IPS-18a (cell line): ENCODE measurements around the gene IL26.
"Not testable (repeated sequence)": the region's sequence is repeated elsewhere in the genome, so short reads cannot be mapped to it uniquely, and the experiment has no call there.

ENCODE experiments used
- H3K27ac ChIP-seq: one replicate; pipeline ENCODE4 v1.5.1; 2013; ENCODE audit warnings: low read length
- H3K27me3 ChIP-seq: one replicate; pipeline ENCODE4 v1.6.1; 2013; ENCODE audit warnings: mild to moderate bottlenecking, low read length; ENCODE audit not compliant: control insufficient read depth, insufficient read depth
- H3K36me3 ChIP-seq: one replicate; pipeline ENCODE4 v1.6.1; 2013; ENCODE audit warnings: low read depth, low read length; ENCODE audit not compliant: control insufficient read depth
- H3K4me1 ChIP-seq: one replicate; pipeline ENCODE4 v1.6.1; 2013; ENCODE audit warnings: low read depth, low read length; ENCODE audit not compliant: control insufficient read depth
- H3K4me3 ChIP-seq: one replicate; pipeline ENCODE4 v1.5.1; 2013; ENCODE audit warnings: low read length
- H3K9ac ChIP-seq: one replicate; pipeline ENCODE4 v1.6.1; 2013; ENCODE audit warnings: mild to moderate bottlenecking, low read length, moderate library complexity
- H3K9me3 ChIP-seq: one replicate; pipeline ENCODE4 v1.6.1; 2013; ENCODE audit warnings: low read depth, low read length; ENCODE audit not compliant: control insufficient read depth

The IL26 gene

GRCh38 chr12:68189821-68190242, 35.8 kb downstream of the IL26 start:
- Histone ChIP-seq H3K27ac (no peak overlapping the region), H3K36me3 (no peaks in the 10 kb centered on the region), H3K9ac (no peak overlapping the region), H3K9me3 (no peaks in the 10 kb centered on the region), H3K4me1 (no peaks in the 10 kb centered on the region), H3K27me3 (no peaks in the 10 kb centered on the region), H3K4me3 (no peak overlapping the region)

GRCh38 chr12:68185598-68185997, 40.0 kb downstream of the IL26 start:
- H3K36me3 ChIP-seq, result no peaks in the 10 kb centered on the region
- no peak overlapping the region for H3K27ac ChIP-seq
- H3K27me3 ChIP-seq, result no peaks in the 10 kb centered on the region
- H3K9me3 ChIP-seq, result no peaks in the 10 kb centered on the region
- no peak overlapping the region for H3K4me3 ChIP-seq
- no peak overlapping the region for H3K9ac ChIP-seq
- no peaks in the 10 kb centered on the region for H3K4me1 ChIP-seq

GRCh38 chr12:68180792-68181744, 44.5 kb downstream of the IL26 start:
- Histone ChIP-seq H3K27ac (no peak overlapping the region), H3K9me3 (no peaks in the 10 kb centered on the region), H3K4me3 (no peak overlapping the region), H3K9ac (no peak overlapping the region), H3K36me3 (no peaks in the 10 kb centered on the region), H3K4me1 (no peaks in the 10 kb centered on the region), H3K27me3 (no peaks in the 10 kb centered on the region)

DNA sequence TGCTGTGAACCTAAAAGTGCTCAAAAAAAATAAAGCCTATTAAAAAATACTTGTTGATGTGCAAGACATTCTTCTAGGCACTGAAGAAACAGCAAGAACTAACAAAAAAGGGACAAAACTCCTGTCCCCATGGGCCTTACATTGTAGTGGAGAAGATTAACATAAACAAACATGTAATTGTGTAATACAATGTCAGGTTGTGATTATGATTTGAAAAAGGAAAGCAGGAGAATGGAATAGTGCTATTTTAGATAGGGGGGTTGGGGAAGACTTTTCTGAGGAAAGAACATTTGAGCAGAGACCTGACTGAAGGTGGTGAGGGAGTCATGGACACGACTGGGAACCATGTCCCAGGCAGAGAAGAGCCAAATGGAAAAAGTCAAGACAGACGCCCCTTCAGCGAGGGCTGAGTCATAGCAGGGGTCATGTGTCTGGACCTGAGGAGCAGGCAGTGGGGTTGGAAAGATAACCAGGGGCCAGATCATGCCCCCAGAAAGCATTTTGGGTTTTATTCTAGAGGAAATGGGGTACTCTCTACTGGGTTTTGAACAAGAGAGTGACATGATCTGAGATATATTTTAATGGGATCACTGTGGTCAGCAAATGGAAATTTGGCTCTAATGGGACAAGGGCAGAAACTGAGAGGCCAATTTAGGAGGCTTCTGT, 46.7 kb downstream of the IL26 start:
- H3K4me1 ChIP-seq, result no peaks in the 10 kb centered on the region
- H3K4me3 ChIP-seq, result no peak overlapping the region
- H3K9ac ChIP-seq, result no peak overlapping the region
- H3K36me3 ChIP-seq, result no peaks in the 10 kb centered on the region
- no peaks in the 10 kb centered on the region for H3K27me3 ChIP-seq
- no peaks in the 10 kb centered on the region for H3K9me3 ChIP-seq
- H3K27ac ChIP-seq, result no peak overlapping the region

DNA sequence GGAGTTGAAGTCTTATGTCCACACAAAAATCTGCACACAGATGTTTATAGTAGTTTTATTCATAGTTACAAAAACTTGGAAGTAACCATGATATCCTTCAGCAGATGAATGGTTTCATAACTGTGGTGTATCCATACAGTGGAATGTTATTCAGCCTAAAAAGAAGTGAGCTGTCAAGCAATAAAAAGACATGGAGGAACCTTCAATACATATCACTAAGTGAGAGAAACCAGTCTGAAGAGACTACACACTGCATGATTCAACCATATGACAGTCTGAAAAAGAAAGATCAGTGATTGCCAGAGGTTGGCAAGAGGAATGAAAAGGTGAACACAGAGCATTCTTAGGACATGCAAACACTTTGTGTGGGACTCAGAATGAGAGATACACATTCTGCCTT, 47.4 kb downstream of the IL26 start:
- Histone ChIP-seq H3K27ac (no peak overlapping the region), H3K9ac (no peak overlapping the region), H3K36me3 (no peaks in the 10 kb centered on the region)

DNA sequence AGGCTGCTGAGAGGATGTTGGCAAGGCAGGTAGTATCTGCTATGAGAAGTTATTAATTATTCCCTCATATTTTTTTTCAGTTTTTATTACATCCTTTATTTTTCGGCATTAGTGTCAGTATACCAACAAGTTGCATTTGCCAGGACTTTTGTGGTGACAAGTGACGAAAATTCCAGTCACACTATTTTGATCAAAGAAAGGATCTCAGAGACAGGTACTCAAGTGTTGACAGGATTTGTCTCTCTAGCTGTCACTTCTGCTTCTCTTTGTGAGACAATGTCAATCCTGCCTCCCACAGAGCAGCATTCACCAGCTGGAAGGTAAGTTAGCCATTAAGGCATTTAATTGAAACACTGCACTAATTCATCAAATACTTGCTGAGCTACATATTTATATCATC, 48.0 kb downstream of the IL26 start:
- Histone ChIP-seq H3K36me3 (no peaks in the 10 kb centered on the region), H3K9me3 (no peaks in the 10 kb centered on the region), H3K4me1 (no peaks in the 10 kb centered on the region), H3K4me3 (no peak overlapping the region), H3K27me3 (no peaks in the 10 kb centered on the region), H3K27ac (no peak overlapping the region), H3K9ac (no peak overlapping the region)

More for the DNA sequence above, 47.4 kb downstream of the IL26 start:
- no peak overlapping the region for H3K4me3 ChIP-seq
- H3K4me1 ChIP-seq, result no peaks in the 10 kb centered on the region
- H3K9me3 ChIP-seq, result no peaks in the 10 kb centered on the region
- no peaks in the 10 kb centered on the region for H3K27me3 ChIP-seq

DNA sequence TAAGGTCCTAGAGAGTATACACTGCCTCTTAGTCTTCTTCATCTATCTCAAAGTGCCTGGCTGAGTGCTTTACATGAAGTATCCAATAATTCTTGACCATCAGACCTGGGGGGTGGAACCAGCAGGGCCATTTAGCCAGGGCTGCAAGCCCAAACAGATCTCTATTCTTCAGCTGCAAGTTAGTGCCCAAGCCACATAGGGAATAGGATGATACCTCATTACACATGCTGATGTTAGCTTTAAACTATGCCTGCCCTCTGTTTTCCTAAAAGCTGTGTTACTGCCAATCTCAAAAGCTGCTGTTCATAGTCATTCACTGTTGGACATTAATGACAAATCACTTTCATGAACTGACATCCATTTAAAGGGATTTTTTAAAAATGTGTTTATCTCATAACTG, 49.4 kb downstream of the IL26 start:
- Histone ChIP-seq H3K9me3 (no peaks in the 10 kb centered on the region), H3K9ac (no peak overlapping the region), H3K36me3 (no peaks in the 10 kb centered on the region), H3K27ac (no peak overlapping the region), H3K4me1 (no peaks in the 10 kb centered on the region), H3K27me3 (no peaks in the 10 kb centered on the region), H3K4me3 (no peak overlapping the region)

DNA sequence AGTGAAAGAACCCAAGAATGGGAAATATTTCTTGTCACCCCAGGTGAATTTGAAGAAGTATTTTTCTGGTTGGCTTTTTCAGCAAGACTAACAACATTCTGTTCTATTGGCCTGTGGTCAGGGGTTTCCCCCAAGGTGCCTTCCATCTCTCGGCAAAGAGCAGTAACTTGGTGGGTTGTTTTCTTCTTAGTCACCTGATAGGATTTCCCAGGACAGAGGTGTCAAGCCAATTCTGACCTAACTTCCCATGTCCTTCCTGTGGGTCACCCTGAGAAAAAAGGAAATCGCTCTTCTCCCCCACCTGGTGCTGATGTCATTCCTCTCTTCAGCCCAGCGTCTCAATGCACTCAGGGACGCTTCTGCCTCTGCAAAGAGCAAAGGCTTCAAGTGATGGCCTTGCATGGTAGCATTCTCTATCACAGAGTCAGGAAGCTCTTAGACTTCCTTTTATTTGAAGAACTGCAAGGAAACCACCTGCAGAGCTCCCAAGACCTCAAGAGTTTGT, 50.0 kb downstream of the IL26 start:
- H3K27ac ChIP-seq, result no peak overlapping the region

GRCh38 chr12:68174761-68175160, 50.8 kb downstream of the IL26 start:
- H3K4me1 ChIP-seq, H3K4me3 ChIP-seq, H3K9ac ChIP-seq, H3K9me3 ChIP-seq, H3K36me3 ChIP-seq, H3K27me3 ChIP-seq, H3K27ac ChIP-seq: not testable (repeated sequence)

More for the DNA sequence above, 50.0 kb downstream of the IL26 start:
- Histone ChIP-seq H3K4me3 (no peak overlapping the region), H3K36me3 (no peaks in the 10 kb centered on the region), H3K4me1 (no peaks in the 10 kb centered on the region), H3K9me3 (no peaks in the 10 kb centered on the region), H3K9ac (no peak overlapping the region), H3K27me3 (no peaks in the 10 kb centered on the region)

DNA sequence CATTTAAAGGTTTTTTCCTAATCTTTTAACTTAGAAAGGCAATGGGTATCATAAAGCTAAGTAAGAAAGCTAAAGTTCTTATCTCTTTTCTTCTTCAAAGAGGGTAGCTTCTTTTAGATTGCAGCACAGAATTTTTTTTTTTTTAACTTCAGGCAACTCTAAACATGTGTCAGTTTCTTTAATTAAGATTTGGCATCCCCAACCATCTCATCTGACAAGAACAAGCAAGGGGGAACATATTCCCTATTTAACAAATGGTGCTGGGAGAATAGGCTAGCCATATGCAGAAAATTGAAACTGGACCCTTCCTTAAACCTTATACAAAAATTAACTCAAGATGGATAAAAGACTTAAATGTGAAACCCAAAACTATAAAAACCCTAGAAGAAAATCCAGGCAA, 51.8 kb downstream of the IL26 start:
- Histone ChIP-seq H3K4me1 (no peaks in the 10 kb centered on the region), H3K36me3 (no peaks in the 10 kb centered on the region)

DNA sequence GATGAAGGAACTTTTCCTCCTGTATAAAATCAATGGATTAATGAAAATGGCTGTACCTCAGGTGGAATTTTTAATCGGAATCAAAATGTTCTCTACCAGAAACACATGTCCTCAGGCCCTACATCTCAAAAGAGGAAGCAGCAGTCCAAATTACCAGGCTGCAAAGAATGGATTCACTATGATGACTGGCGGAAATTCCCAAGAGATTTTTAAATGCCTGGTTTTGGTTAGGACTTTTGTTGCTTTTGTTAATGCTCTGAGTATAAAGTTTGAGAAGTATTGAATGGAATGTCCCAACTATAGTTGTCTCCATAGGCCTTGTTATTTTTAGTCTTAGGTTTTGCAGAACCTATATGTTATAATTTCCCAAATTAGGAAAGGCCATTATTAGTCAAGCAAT, 54.9 kb downstream of the IL26 start:
- no peaks in the 10 kb centered on the region for H3K4me1 ChIP-seq
- no peaks in the 10 kb centered on the region for H3K36me3 ChIP-seq
- H3K4me3 ChIP-seq, result no peak overlapping the region
- H3K9ac ChIP-seq, result no peak overlapping the region
- H3K9me3 ChIP-seq, result no peaks in the 10 kb centered on the region
- no peaks in the 10 kb centered on the region for H3K27me3 ChIP-seq
- no peak overlapping the region for H3K27ac ChIP-seq

More for the DNA sequence above, 51.8 kb downstream of the IL26 start:
- no peak overlapping the region for H3K4me3 ChIP-seq
- no peaks in the 10 kb centered on the region for H3K27me3 ChIP-seq
- no peak overlapping the region for H3K27ac ChIP-seq
- H3K9me3 ChIP-seq, result no peaks in the 10 kb centered on the region
- H3K9ac ChIP-seq, result no peak overlapping the region
